PC-9 (cell line): ENCODE measurements around the gene RAMP1.

Source experiments
- EZH2 ChIP-seq: fragments of 200-600 bp; sonication (generic); IDR thresholded peaks from 2 replicates; pipeline ENCODE4 v1.8.0; 2017; ENCODE audit warnings: antibody characterized with exemption, low read depth
- TF ChIP-seq, protein P1 (sequence below): fragments of 200-600 bp; sonication (generic); conservative IDR thresholded peaks from 2 replicates; pipeline ENCODE4 v1.6.1; 2017; ENCODE audit warnings: mixed run types, antibody characterized with exemption, mild to moderate bottlenecking, moderate library complexity

DNA sequence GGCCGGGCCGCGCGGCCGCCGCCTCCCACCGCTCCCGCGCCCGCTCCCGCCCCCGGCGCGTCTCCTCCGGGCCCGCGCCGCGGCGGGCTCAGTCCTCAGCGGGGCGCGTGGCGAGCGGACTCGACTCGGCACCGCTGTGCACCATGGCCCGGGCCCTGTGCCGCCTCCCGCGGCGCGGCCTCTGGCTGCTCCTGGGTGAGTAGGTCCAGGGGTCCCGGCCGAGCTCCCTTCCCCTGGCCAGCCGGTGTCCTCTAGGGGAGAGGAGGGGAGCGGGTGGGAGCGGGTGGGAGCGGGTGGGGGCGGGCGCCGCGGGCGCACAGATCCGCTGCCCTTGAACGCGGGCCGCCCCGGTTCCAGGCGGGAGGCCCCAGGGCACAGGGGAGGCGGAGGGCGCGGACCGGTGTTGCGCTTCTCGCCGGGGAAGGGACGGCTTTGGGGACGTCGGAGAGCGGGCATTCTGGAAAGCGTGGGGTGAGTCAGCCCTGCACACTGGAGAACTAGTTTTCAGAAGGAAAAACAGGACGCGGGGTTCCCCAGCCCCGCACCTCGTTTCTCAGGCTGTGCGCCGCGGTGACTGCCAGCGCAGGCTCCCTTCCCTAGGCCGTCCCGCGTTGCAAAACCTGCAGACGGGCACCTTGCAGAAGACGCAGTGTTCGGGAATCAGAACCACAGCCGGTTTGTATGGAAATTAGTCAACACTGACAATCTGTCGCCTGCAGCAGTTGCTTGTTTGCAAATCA lies at the start of gene RAMP1:
- TF ChIP-seq EZH2, result no peak
- TF ChIP-seq, protein P1, sequence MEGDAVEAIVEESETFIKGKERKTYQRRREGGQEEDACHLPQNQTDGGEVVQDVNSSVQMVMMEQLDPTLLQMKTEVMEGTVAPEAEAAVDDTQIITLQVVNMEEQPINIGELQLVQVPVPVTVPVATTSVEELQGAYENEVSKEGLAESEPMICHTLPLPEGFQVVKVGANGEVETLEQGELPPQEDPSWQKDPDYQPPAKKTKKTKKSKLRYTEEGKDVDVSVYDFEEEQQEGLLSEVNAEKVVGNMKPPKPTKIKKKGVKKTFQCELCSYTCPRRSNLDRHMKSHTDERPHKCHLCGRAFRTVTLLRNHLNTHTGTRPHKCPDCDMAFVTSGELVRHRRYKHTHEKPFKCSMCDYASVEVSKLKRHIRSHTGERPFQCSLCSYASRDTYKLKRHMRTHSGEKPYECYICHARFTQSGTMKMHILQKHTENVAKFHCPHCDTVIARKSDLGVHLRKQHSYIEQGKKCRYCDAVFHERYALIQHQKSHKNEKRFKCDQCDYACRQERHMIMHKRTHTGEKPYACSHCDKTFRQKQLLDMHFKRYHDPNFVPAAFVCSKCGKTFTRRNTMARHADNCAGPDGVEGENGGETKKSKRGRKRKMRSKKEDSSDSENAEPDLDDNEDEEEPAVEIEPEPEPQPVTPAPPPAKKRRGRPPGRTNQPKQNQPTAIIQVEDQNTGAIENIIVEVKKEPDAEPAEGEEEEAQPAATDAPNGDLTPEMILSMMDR, result no peak
